Endothelial cell of umbilical vein (primary cell): Measurements from ENCODE around the gene DENND2C. TPM values are rescaled to one million over a fixed set of nuclear protein-coding genes. Genes with fewer than 3 reads are reported as not detected.

Source experiments
- BruUV-seq: library from RNA; stranded (reverse); fragments of 400-500 nt; replicated peaks from 2 replicates; lab custom pipeline; 2021; lab: Mats Ljungman, UMichigan
- CTCF ChIA-PET: fragments of 300-600, 350-600 bp; sonication (Branson Sonifier 250); formaldehyde crosslinking; loops from one replicate; lab custom pipeline; 2021; ENCODE audit warnings: antibody characterized with exemption, inconsistent platforms; lab: Charles Lee
- POLR2A ChIA-PET: fragments of 300-600, 350-600 bp; sonication (Branson Sonifier 250); formaldehyde crosslinking; loops from one replicate; lab custom pipeline; 2021; ENCODE audit warnings: antibody characterized with exemption, inconsistent platforms; lab: Charles Lee
- DNase-seq: peaks from one replicate; pipeline ENCODE4 v3.0.0-alpha.2; 2011; ENCODE audit warnings: low read depth, low spot score
- FAIRE-seq: peaks from 2 replicates; lab custom pipeline; 2011; peaks lifted over from hg19 to GRCh38; lab: Jason Lieb, UNC
- H2AFZ ChIP-seq: 2 replicates; pipeline ENCODE4 v1.6.0; 2012; ENCODE audit warnings: low read depth, low read length, control low read depth, inconsistent platforms
- H3K27ac ChIP-seq: 2 replicates; pipeline ENCODE4 v1.5.1; 2011; ENCODE audit warnings: low read depth, mild to moderate bottlenecking, control low read depth, low read length, moderate library complexity; ENCODE audit not compliant: insufficient read depth
- H3K27me3 ChIP-seq, 2 experiments: 2 replicates each; pipeline versions ENCODE4 v1.6.0 to v1.6.1; 2011; ENCODE audit warnings: low read length in 2 of 2, mixed read lengths in 1 of 2; ENCODE audit not compliant: control insufficient read depth in 2 of 2, insufficient read depth in 2 of 2
- H3K36me3 ChIP-seq, 2 experiments: 2 replicates in 1 of 2; 3 replicates in 1 of 2; pipeline ENCODE4 v1.5.1; 2011; ENCODE audit warnings: low read length in 2 of 2, mild to moderate bottlenecking in 1 of 2, moderate library complexity in 1 of 2; ENCODE audit not compliant: control insufficient read depth in 2 of 2, insufficient read depth in 2 of 2; ENCODE audit errors: extremely low read depth in 1 of 2
- H3K4me1 ChIP-seq: 3 replicates; pipeline ENCODE4 v1.5.1; 2011; ENCODE audit warnings: mild to moderate bottlenecking, low read length; ENCODE audit not compliant: control insufficient read depth, insufficient read depth; ENCODE audit errors: extremely low read depth
- H3K4me2 ChIP-seq: 2 replicates; pipeline ENCODE4 v1.6.1; 2011; ENCODE audit warnings: low read length, control low read depth, mixed read lengths; ENCODE audit not compliant: insufficient read depth
- H3K4me3 ChIP-seq, 3 experiments: fragments of 200-600 bp in 1 of 3; sonication (generic), shearing (Covaris generic) in 1 of 3; replicated peaks in 1 of 3; 2 replicates each; pipeline ENCODE4 v1.5.1; 2011 to 2016; ENCODE audit warnings: control low read depth in 3 of 3, low read length in 3 of 3, mild to moderate bottlenecking in 2 of 3, inconsistent platforms in 1 of 3, low read depth in 1 of 3, moderate library complexity in 1 of 3; ENCODE audit not compliant: insufficient read depth in 1 of 3
- H3K79me2 ChIP-seq: 2 replicates; pipeline ENCODE4 v1.6.0; 2012; ENCODE audit warnings: low read length, inconsistent platforms; ENCODE audit not compliant: control insufficient read depth, insufficient read depth
- H3K9ac ChIP-seq: replicated peaks from 2 replicates; pipeline ENCODE3; 2011; ENCODE audit warnings: low read length, control low read depth; ENCODE audit not compliant: insufficient read depth; ENCODE audit errors: extremely low read depth
- H3K9me1 ChIP-seq: replicated peaks from 3 replicates; pipeline ENCODE4 v1.6.0; 2011; ENCODE audit warnings: mild to moderate bottlenecking, low read length; ENCODE audit not compliant: control insufficient read depth, insufficient read depth; ENCODE audit errors: extremely low read depth
- H3K9me3 ChIP-seq: replicated peaks from 2 replicates; pipeline ENCODE4 v1.5.1; 2012; ENCODE audit warnings: low read length, inconsistent platforms; ENCODE audit not compliant: control insufficient read depth, insufficient read depth
- H4K20me1 ChIP-seq: replicated peaks from 2 replicates; pipeline ENCODE3; 2011; ENCODE audit warnings: mild to moderate bottlenecking, low read length; ENCODE audit not compliant: control insufficient read depth, insufficient read depth; ENCODE audit errors: extremely low read depth
- CTCF ChIP-seq, 2 donors: IDR thresholded peaks; 1 replicate in 1 of 2; 2 replicates in 1 of 2; pipeline ENCODE4 v1.5.1; 2011; ENCODE audit warnings: low read length in 2 of 2, mild to moderate bottlenecking in 2 of 2, moderate library complexity in 2 of 2, control low read depth in 1 of 2, inconsistent platforms in 1 of 2, low read depth in 1 of 2; ENCODE audit not compliant: insufficient read depth in 1 of 2; ENCODE audit errors: extremely low read depth in 1 of 2
- EZH2 ChIP-seq: IDR thresholded peaks from 2 replicates; pipeline ENCODE4 v1.6.1; 2012; ENCODE audit warnings: borderline replicate concordance, low read depth, mild to moderate bottlenecking, moderate library complexity, low read length, inconsistent platforms; ENCODE audit not compliant: severe bottlenecking
- FOS ChIP-seq: IDR thresholded peaks from 2 replicates; pipeline ENCODE4 v1.6.1; 2011; ENCODE audit warnings: mild to moderate bottlenecking, low read length, moderate library complexity, borderline replicate concordance; ENCODE audit not compliant: insufficient read depth
- GATA2 ChIP-seq: IDR thresholded peaks from 2 replicates; pipeline ENCODE4 v1.7.0; 2011; ENCODE audit warnings: low read depth, mild to moderate bottlenecking, moderate library complexity, mixed read lengths, low read length; ENCODE audit not compliant: insufficient read length, insufficient read depth
- JUN ChIP-seq: IDR thresholded peaks from 2 replicates; pipeline ENCODE4 v1.6.1; 2011; ENCODE audit warnings: borderline replicate concordance, low read depth; ENCODE audit not compliant: insufficient read length, insufficient read depth
- MAX ChIP-seq: IDR thresholded peaks from 2 replicates; pipeline ENCODE4 v1.6.1; 2011; ENCODE audit not compliant: insufficient read depth, insufficient read length
- POLR2A ChIP-seq: IDR thresholded peaks from 2 replicates; pipeline ENCODE4 v1.6.1; 2012; ENCODE audit warnings: low read depth, mild to moderate bottlenecking, control low read depth, low read length
- dilution Hi-C: fragments of 300-500 bp; cut with MboI; formaldehyde crosslinking; loops from one replicate; pipeline ENCODE4 v1.15.0; 2019; ENCODE audit warnings: low sequenced_read_pairs; ENCODE audit not compliant: extremely low pct_ligation_motif_present
- intact Hi-C: fragments of 100-400 bp; cut with micrococcal nuclease; formaldehyde crosslinking; loops from one replicate; pipeline ENCODE4 v1.10.0; 2022
- polyA plus RNA-seq, 4 experiments: library from polyadenylated mRNA; depleted of rRNA in 3 of 4; stranded (reverse) in 3 of 4; unstranded in 1 of 4; fragments of >200 nt; gene quantifications; 2 replicates each; pipeline versions ENCODE4 v1.2.1 to v1.2.3, GENCODE V29; 2011 to 2012; ENCODE audit warnings: missing spikeins in 1 of 4
- total RNA-seq: library from RNA; stranded (reverse); gene quantifications from 2 replicates; pipeline ENCODE4 v1.2.3, GENCODE V29; 2021

The DENND2C gene
- total and polyA plus RNA-seq, 2 donors (not counting 3 experiments of a cell fraction or from before 2014, with no cell fraction given), result 0.12 to 0.22 TPM

DNA sequence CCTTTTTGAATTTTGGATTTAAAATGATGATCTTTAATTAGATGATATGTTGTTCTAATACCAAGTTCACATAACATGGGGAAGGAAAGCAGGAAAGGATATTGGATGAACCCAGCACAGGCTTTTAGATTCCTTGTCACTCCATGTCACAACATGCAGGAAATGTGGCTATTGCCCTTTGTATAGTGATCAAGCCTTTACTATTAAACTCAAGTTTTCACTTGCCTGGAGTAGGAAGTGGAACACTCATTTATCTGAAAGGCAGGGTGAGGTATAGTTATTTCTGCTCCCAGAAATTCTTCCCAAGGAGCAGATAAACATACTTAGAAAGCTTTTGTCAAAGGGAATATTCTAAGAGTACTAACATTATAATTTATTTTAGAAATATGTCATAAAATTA, 51.2 kb downstream of the DENND2C start:
- H3K9me1 ChIP-seq, result no peaks in the 10 kb centered on the region
- no peak overlapping the region for H3K27ac ChIP-seq
- TF ChIP-seq CTCF (IDR thresholded peaks at IDR 0.05; ENCODE audit: extremely low read depth in 1 of 2, insufficient read depth in 1 of 2, low read depth in 1 of 2, low read length in 2 of 2) (no peak), GATA2 (no peak), FOS (no peak), EZH2 (no peak), JUN (no peak), POLR2A (no peak), MAX (no peak)
- H3K9ac ChIP-seq, result no peak overlapping the region
- CTCF ChIA-PET, result no interaction called here
- no peak for DNase-seq
- H3K79me2 ChIP-seq, result no peaks in the 10 kb centered on the region
- no peak overlapping the region for H3K4me3 ChIP-seq
- H3K36me3 ChIP-seq, result no peaks in the 10 kb centered on the region
- H3K9me3 ChIP-seq, result no peaks in the 10 kb centered on the region
- dilution Hi-C loops, result no loop called here
- no peak overlapping the region for H2AFZ ChIP-seq
- BruUV-seq, result no TSS peak
- H4K20me1 ChIP-seq, result no peaks in the 10 kb centered on the region
- POLR2A ChIA-PET, result no interaction called here
- intact Hi-C loops, result no loop called here
- H3K4me1 ChIP-seq, result no peaks in the 10 kb centered on the region
- no peak overlapping the region for H3K4me2 ChIP-seq
- no peak for FAIRE-seq
- peaks cover 0 to 3% of the 10 kb centered on the region in 2 experiments for H3K27me3 ChIP-seq
